SJSA1 (cell line): ENCODE data around the gene NDUFV1. TPM values are rescaled to one million over a fixed set of nuclear protein-coding genes. Genes with fewer than 3 reads are reported as not detected.

Experiments used
- DNase-seq, 2 experiments: peaks; one replicate each; pipeline ENCODE4 v3.0.0-alpha.2; 2015 to 2020; ENCODE audit warnings: low spot score in 2 of 2, low read depth in 1 of 2
- H3K27ac ChIP-seq: fragments of 250-450 bp; sonication (Bioruptor Pico); 2 replicates; pipeline ENCODE4 v1.5.1; 2020; ENCODE audit warnings: mild to moderate bottlenecking, moderate library complexity
- H3K27me3 ChIP-seq: fragments of 250-450 bp; sonication (Bioruptor Pico); replicated peaks from 2 replicates; pipeline ENCODE4 v1.5.1; 2020; ENCODE audit warnings: mild to moderate bottlenecking, moderate library complexity
- H3K36me3 ChIP-seq: fragments of 250-450 bp; sonication (Bioruptor Pico); 2 replicates; pipeline ENCODE4 v1.5.1; 2020; ENCODE audit warnings: mild to moderate bottlenecking
- H3K4me1 ChIP-seq: fragments of 250-450 bp; sonication (Bioruptor Pico); replicated peaks from 2 replicates; pipeline ENCODE4 v1.6.1; 2021; ENCODE audit warnings: mild to moderate bottlenecking
- H3K4me3 ChIP-seq: fragments of 250-450 bp; sonication (Bioruptor Pico); 2 replicates; pipeline ENCODE4 v1.5.1; 2020; ENCODE audit warnings: mild to moderate bottlenecking
- H3K9me3 ChIP-seq: fragments of 250-450 bp; sonication (Bioruptor Pico); replicated peaks from 2 replicates; pipeline ENCODE4 v1.5.1; 2020; ENCODE audit warnings: mild to moderate bottlenecking
- total RNA-seq: library from RNA; depleted of rRNA; stranded (reverse); fragments of >200 nt; shearing (Covaris generic); gene quantifications from 2 replicates; pipeline ENCODE4 v1.2.3, GENCODE V29; 2014

NDUFV1 gene
- total RNA-seq, 1 experiment from 2014 or later, result 308 TPM

DNA sequence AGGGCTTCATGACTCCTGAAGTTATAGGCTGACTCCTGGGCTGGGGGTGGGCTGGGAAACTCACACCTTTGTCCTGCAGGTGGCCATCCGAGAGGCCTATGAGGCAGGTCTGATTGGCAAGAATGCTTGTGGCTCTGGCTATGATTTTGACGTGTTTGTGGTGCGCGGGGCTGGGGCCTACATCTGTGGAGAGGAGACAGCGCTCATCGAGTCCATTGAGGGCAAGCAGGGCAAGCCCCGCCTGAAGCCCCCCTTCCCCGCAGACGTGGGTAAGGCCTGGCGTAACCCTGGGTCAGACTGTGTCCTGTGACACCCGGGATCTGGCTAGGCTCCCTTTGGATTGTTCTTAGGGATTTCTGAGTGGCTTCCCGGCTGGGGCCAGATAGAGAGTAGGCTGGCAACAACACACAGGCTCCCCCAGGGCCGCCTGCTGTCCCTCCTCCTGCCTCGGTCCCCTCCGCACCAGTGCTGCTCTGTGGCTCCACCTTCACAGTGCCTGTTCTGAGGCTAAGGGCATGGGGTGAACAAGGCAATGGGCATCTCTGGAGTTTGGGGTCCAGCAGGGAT is 3.6 kb downstream of the NDUFV1 start:
- peaks cover 26% of the 10 kb centered on the region for H3K4me1 ChIP-seq
- no peak overlapping the region for H3K4me3 ChIP-seq
- H3K27me3 ChIP-seq, result no peaks in the 10 kb centered on the region
- no peaks in the 10 kb centered on the region; the same call in 1 of the 2 replicates for H3K9me3 ChIP-seq
- H3K36me3 ChIP-seq, result peaks cover 72% of the 10 kb centered on the region
- peak in 1 of 2 experiments; percentile 52 for DNase-seq
- no peak overlapping the region for H3K27ac ChIP-seq

DNA sequence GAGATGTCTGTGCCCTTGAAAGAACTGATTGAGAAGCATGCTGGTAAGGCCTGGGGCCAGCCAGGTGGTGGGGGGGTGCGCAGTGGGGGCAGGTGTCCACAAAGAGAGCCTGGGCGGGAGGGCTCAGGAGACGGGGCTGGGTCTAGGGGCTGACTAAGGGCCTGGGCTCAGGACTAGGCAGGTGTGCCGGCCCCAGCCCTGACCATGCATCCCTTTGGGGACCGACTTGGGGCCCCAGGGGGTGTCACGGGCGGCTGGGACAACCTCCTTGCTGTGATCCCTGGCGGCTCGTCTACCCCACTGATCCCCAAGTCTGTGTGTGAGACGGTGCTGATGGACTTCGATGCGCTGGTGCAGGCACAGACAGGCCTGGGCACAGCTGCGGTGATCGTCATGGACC is 4.4 kb downstream of the NDUFV1 start:
- no peaks in the 10 kb centered on the region; the same call in 1 of the 2 replicates for H3K9me3 ChIP-seq
- no peak overlapping the region for H3K4me3 ChIP-seq
- H3K36me3 ChIP-seq, result peaks cover 72% of the 10 kb centered on the region
- H3K27ac ChIP-seq, result no peak overlapping the region
- peaks cover 25% of the 10 kb centered on the region for H3K4me1 ChIP-seq
- H3K27me3 ChIP-seq, result peaks cover 5% of the 10 kb centered on the region
- DNase-seq, result peak in 1 of 2 experiments; percentile 56

DNA sequence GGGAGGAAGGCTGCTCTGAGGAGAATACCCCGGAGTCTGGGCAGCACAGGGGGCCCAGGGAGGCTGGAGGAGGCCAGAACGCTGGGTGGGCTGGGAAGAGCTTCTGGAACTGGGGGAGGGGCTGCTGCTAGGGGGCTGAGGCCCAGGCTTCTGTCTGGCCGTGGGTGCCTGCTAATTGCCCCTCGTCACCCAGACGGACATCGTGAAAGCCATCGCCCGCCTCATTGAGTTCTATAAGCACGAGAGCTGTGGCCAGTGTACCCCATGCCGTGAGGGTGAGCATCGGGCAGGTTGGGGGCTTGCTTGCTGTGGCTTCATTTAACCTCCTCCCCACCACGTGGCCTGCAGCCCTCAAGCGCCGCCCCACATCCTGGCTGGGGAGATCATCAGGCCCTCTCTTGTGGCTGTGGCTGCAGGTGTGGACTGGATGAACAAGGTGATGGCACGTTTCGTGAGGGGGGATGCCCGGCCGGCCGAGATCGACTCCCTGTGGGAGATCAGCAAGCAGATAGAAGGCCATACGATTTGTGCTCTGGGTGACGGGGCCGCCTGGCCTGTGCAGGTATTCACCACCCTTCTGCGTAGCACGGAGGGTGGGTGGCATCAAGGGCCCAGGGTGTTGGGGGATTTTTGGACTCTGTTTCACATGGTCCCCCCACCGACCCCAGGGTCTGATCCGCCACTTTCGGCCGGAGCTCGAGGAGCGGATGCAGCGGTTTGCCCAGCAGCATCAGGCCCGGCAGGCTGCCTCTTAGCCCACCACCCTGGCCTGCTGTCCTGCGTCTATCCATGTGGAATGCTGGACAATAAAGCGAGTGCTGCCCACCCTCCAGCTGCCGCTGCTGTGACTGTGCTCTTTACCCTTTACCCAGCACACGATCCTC is 5.2 kb downstream of the NDUFV1 start:
- H3K4me1 ChIP-seq, result peaks cover 20% of the 10 kb centered on the region
- peaks cover 7% of the 10 kb centered on the region for H3K27me3 ChIP-seq
- peaks cover 69% of the 10 kb centered on the region for H3K36me3 ChIP-seq
- H3K4me3 ChIP-seq, result no peak overlapping the region
- no peak overlapping the region for H3K27ac ChIP-seq
- H3K9me3 ChIP-seq, result no peaks in the 10 kb centered on the region; the same call in 1 of the 2 replicates
- DNase-seq, result no peak

DNA sequence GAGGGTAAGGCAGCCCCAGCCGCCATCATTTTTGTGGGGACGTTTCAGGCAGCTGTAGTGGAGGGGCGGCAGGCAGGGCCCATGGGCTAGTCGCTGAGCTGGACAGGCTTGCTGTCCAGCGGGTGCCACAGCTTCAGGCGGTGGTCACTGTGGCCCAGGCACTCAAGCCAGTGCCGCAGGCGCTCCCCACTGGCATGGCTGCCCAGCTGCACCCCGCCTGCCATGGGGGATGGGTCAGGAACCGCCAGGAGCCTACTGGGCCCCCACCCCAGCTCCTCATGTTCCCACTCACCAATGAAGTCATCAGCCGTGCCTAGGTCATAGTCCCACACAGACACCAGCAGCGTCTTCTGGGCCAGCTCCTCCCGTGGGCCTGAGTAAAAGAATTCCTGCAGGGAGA is 6.0 kb downstream of the NDUFV1 start:
- Histone ChIP-seq H3K9me3 (no peaks in the 10 kb centered on the region; the same call in 1 of the 2 replicates), H3K27ac (no peak overlapping the region), H3K36me3 (peaks cover 63% of the 10 kb centered on the region), H3K4me3 (no peak overlapping the region), H3K27me3 (peaks cover 15% of the 10 kb centered on the region), H3K4me1 (peaks cover 13% of the 10 kb centered on the region)
- no peak for DNase-seq

GRCh38 chr11:67613313-67613959 is 6.7 kb downstream of the NDUFV1 start:
- peaks cover 11% of the 10 kb centered on the region for H3K4me1 ChIP-seq
- peaks cover 22% of the 10 kb centered on the region for H3K27me3 ChIP-seq
- DNase-seq, result peak in 1 of 2 experiments; percentile 55
- peaks cover 58% of the 10 kb centered on the region for H3K36me3 ChIP-seq
- H3K4me3 ChIP-seq, result no peak overlapping the region
- no peak overlapping the region for H3K27ac ChIP-seq
- no peaks in the 10 kb centered on the region; the same call in 1 of the 2 replicates for H3K9me3 ChIP-seq

- H3K27ac ChIP-seq, result no peak overlapping the region
- H3K27me3 ChIP-seq, result peaks cover 26% of the 10 kb centered on the region
- peaks cover 11% of the 10 kb centered on the region for H3K4me1 ChIP-seq
- peak overlapping the region; percentile 2; the same call in 1 of the 2 replicates for H3K4me3 ChIP-seq
- peak; percentile 62 to 84 for DNase-seq
- H3K9me3 ChIP-seq, result no peaks in the 10 kb centered on the region; the same call in 1 of the 2 replicates
- peaks cover 51% of the 10 kb centered on the region for H3K36me3 ChIP-seq
Observed at GRCh38 chr11:67613960-67614715, 7.4 kb downstream of the NDUFV1 start.

DNA sequence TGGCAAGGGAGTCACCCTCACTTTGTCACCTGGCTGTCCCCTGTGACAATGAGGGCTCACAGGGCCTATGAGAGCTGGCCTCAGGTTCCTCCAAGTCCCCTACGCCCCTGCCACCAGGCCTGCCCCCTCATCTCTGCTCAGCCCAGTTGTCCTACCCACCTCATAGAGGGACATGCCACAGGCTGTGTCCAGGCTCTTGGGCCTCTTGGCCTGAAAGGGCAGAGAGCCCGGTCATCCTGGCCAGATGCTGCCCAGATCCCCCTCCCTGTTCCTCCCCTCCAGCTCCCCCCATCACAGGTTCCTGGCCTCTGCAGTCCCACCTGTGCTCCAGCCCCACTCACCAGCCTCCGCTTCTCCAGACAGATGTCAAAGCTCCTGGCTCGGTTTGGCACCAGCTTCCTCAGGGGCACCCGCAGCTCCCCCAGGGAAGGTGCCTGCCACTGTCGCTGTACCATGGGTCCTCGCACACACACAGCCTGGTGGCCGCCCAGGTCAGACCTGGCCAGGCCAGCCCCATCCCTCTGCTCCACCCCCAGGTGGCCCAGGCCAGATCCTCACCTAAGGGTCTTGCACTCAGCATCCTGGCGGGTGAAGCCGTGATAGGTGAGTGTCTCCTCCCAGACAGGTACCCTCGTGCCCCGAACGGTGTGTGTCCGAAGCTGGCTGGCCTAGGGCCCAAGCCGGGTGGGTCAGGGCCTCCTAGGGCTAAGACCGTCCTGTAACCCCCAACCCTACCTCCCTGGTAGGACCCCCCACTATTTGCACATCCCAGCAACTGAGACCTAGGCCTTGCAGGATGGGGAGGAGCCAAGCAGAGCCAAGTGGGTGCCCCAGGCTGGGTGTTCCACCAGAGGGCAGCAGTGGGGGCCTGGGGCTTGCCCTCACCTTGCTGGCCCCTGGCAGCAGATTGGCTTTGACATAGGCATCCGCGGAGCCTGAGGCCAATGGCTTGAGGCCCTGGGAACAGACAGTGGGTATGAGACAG is 8.3 kb downstream of the NDUFV1 start:
- no peak overlapping the region for H3K27ac ChIP-seq
- H3K4me3 ChIP-seq, result no peak overlapping the region
- H3K9me3 ChIP-seq, result no peaks in the 10 kb centered on the region; the same call in 1 of the 2 replicates
- H3K27me3 ChIP-seq, result peaks cover 26% of the 10 kb centered on the region
- H3K36me3 ChIP-seq, result peaks cover 42% of the 10 kb centered on the region
- DNase-seq, result peak; percentile 42 to 78
- H3K4me1 ChIP-seq, result peaks cover 11% of the 10 kb centered on the region

DNA sequence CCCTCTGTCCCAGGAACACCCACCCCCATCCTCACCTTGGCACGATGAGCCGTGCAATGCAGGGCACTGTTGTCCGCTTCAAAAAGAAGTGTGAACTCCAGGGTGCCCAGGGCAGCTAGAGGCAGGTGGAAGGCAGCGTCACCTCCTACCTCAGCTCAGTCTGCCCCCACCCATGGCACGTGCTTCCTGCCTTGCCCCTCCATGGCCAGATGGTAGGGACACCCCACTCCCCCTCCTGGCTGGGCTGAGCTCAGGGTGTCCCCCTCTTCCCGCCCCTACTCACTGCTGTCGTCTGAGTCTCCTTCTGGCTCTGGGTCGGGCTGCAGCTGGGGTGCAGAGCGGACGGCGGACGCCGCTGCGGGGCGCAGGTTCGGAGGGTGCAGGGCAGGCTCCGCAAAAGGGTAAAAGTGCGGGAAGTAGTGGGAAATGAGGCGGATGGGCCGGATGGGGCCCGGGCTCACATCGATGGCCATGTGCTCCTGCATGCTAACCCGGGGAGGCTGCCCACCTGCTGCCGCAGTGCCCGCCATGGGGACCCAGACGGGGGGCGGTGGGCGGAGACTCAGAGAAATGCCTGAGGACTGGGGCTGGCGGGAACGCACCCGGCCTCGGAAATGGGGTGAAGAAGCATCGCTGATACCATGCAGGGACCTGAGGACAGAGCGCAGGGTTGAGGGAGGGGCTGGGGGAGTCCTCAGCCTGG is 9.1 kb downstream of the NDUFV1 start:
- Histone ChIP-seq H3K9me3 (no peaks in the 10 kb centered on the region; the same call in 1 of the 2 replicates), H3K4me3 (no peak overlapping the region), H3K27me3 (peaks cover 26% of the 10 kb centered on the region), H3K36me3 (peaks cover 33% of the 10 kb centered on the region), H3K27ac (no peak overlapping the region), H3K4me1 (peaks cover 11% of the 10 kb centered on the region)
- no peak for DNase-seq

DNA sequence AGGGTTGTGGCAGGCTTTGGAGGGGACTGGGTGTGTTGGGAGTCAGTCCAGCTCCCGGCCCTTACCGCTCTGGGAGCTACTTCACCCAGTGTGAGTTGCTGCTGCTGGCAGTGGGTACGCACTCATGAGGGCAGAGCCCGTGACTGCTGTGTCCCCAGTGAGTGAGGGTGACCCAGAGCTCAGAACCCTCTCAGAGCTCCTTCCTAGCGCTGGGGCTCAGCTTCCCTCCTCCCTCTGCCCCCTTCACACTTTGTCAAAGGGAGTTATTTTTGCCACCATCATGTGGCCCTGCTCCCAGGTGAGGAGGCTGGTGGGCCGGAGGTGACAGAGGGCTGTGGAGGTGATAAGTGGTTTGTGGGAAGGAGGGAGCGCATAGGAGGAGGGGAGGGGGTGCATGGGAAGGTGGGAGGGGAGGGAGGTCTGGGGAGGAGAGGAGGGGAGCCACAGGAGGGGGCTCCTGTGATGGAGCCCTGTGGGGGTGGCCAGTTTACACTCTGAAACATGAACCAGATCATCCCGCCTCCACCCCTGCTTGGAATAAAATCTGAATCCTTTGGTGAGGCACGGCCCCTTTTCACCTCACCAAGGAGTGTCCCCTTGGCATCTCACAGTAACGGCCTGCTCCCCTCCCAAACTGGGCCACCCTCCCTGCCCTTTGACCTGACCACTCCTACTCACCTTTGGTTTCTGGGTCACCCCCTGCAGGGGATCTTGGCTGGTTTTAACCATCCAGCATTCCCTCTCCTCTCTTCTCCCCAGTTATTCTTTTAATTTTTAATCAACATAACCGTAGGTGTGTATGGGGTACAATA is 9.9 kb downstream of the NDUFV1 start:
- Histone ChIP-seq H3K27me3 (peaks cover 26% of the 10 kb centered on the region), H3K4me3 (no peak overlapping the region), H3K4me1 (peaks cover 11% of the 10 kb centered on the region), H3K9me3 (no peaks in the 10 kb centered on the region; the same call in 1 of the 2 replicates), H3K36me3 (peaks cover 26% of the 10 kb centered on the region), H3K27ac (no peak overlapping the region)
- DNase-seq, result no peak

GRCh38 chr11:67617243-67617953 is 10.7 kb downstream of the NDUFV1 start:
- Histone ChIP-seq H3K4me3 (no peak overlapping the region), H3K4me1 (peaks cover 11% of the 10 kb centered on the region), H3K27me3 (peaks cover 28% of the 10 kb centered on the region), H3K9me3 (no peaks in the 10 kb centered on the region; the same call in 1 of the 2 replicates), H3K27ac (no peak overlapping the region), H3K36me3 (peaks cover 18% of the 10 kb centered on the region)
- no peak for DNase-seq
